ENCODE measurements around the gene HP1BP3. TPM values are rescaled to one million over a fixed set of nuclear protein-coding genes. Genes with fewer than 3 reads are reported as not detected.

HP1BP3 gene
- polyA plus RNA-seq, 3 donors: 229 to 264 (median 263) TPM

DNA sequence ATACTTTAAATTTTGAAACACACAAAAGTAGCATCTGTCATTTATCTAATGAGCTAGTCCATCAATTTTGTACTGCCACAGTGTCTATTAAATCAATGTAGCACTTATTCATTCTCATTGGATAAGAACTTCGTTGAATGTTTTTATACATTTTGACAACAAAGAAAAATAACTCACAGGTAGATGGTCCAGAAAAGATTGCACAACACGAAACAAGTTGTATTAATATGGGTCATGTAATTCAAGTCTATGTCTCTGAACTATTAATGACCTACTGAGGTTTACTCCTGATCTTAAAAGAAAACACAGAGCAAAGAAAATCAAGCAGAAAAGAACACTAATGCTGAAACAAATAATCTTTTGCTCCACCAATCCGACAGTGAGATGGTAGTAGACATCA lies 15.3 kb downstream of the HP1BP3 start:
- DNase-seq (ENCODE audit: low read depth in 3 of 3, low spot score in 2 of 3): no peak

DNA sequence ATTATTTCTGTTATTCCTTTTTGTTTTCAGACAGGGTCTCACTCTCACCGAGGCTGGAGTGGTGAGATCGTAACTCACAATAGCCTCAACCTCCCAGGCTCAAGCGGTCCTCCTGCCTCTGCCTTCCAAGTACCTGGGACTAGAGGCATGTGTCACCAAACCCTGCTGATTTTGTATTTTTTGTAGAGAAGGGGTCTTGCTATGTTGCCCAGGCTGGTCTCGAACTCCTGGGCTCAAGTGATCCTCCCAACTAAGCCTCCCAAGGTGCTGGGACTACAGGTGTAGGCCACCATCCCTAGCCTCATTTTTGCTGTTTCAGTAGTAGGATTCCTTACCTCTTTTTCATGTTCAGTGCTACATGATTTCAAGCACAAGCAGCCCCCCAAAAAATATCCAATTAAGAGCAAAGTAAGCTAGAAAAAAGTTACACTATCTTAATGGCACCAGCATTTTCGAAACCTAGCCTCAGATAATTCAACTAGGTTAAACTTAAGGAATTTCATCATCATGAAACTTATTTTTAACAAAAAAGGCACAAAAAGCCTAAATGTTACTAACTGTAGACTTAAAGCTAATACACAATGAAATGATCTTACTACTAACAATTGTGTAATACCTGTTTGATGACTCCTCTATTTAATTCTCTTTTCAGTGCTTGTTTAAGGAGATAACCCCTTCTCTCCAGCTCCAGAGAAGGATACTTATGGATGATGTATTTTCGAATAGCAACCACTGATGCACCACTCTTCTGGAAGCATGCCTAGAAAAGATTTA lies 16.6 kb downstream of the HP1BP3 start:
- no peak for DNase-seq (ENCODE audit: low read depth in 3 of 3, low spot score in 2 of 3)

DNA sequence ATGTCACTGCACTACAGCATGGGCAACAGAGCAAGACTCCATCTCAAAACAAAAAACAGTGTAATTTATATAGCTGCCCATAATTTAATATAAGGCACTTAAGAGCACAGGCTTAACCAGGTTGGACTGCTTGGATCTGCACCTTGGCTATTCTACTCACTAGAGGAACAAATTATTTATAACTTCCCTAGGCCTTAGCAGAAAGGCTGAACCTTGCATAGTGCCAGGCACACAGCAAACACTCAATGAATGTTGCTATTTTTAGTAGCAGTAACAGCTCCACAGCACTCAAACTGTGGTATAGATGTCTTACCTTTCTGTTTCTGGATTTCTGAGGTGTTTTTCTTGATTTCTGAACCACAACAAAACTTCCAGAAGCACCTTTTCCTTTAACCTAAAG lies 19.8 kb downstream of the HP1BP3 start:
- no peak for DNase-seq (ENCODE audit: low read depth in 3 of 3, low spot score in 2 of 3)

DNA sequence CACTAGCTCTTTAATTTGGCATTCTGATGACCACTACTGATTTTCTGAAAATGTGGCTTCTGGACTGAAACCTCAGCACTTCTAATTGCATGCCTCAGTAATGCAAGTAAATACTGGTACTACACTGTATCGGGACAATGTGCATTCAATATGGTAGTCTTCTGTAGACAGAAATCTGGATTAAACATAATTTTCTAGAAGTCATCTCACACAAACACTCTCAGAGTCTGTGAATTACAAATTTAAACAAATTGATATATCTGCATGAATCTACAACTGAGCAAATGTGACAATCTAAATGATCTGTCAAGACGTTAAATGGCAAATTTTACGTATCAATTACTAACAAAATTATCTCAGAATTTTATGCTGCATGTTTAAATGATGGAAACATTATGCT lies 23.7 kb downstream of the HP1BP3 start:
- no peak for DNase-seq (ENCODE audit: low read depth in 3 of 3, low spot score in 2 of 3)

DNA sequence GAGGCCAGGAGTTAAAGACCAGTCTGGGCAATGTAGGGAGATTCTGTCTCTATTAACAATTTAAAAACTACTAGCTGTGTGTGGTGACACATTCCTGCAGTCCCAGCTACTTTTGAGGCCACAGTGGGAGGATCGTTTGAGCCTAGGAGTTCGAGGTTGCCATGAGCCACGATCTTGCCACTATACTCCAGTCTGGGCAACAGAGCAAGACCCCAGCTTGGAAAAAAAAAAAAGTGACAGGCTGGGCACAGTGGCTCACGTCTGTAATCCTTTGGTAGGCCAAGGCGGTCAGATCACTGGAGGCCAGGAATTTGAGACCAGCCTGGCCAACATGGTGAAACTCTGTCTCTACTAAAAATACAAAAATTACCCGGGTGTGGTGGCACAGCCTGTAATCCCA lies 26.8 kb downstream of the HP1BP3 start:
- no peak for DNase-seq (ENCODE audit: low read depth in 3 of 3, low spot score in 2 of 3)

DNA sequence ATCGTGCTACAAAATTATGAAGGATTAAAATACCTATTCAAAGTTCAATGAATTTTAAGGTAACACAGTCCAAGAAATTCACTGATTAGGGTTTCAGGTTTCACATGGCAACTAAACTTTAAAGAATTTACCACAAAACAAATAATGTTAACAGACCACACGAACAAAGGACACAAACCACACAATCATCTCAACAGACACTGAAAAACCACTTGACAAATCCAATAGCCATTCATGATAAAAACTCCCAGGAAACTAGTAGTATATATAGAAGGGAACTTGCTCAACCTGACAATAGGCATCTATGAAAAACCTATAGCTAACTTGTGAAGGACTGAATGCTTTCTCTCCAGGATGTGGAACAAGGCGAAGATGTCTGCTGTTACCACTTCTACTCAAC lies 33.5 kb downstream of the HP1BP3 start:
- DNase-seq (ENCODE audit: low read depth in 3 of 3, low spot score in 2 of 3): no peak

DNA sequence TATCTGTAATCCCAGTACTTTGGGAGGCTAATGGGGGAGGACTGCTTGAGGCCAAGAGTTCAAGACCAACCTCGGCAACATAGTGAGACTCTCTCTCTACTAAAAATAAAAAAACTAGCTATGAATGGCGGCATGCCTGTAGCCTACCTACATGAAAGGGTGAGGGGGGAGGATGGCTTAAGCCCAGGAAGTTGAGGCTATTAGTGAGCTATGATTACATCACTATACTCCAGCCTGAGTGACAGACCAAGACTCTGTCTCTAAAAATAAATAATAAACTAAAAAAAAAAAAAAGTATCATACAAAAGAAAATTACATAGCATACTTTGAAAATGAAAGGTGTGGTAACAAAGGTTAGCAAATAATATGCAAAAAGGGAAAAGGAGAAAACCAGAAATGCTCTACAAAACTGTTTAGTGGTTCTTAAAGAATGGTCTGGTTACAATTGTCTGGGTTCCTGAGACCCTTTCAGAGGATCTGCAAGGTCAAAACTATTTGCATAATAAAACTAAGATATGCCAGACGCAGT lies 35.6 kb downstream of the HP1BP3 start:
- DNase-seq (ENCODE audit: low read depth in 3 of 3, low spot score in 2 of 3): no peak

DNA sequence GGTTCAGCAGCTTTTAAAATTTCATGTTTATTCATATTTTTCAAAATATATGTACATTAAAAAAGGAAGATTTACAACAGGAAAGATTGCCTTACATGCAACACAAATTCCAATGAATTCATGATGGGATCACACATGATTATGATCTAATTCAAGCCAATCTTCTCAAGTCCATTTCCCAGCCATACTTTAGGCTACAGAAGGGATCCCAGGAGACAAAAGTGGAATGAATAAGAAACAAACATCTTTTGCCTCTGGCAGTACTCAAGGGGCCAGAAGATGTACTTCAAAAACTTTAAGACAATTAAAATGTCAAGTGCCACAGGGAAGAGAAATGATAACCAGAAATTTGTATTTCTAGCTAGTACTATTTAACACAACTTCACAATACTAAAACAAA lies 44.4 kb downstream of the HP1BP3 start:
- DNase-seq (ENCODE audit: low read depth in 3 of 3, low spot score in 2 of 3): no peak

DNA sequence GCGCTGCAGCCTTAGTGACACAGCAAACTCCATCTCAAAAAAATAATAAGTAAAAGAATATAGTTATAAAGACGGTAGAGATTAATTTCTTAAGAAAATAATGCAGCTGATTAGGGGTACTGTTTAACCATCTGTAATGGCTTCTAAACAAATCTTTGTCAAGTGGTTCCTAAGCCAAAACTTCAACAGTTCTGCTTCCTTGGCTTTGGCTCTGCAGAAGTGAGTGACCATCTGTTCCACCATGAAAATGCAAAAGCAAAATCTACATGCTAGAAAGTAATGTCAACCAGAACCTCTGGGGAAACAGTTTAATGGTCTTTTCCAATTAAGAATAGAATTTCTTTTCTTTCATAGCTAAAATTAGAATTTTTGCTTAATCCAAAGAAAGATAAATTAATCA lies 46.3 kb downstream of the HP1BP3 start:
- no peak for DNase-seq (ENCODE audit: low read depth in 3 of 3, low spot score in 2 of 3)

DNA sequence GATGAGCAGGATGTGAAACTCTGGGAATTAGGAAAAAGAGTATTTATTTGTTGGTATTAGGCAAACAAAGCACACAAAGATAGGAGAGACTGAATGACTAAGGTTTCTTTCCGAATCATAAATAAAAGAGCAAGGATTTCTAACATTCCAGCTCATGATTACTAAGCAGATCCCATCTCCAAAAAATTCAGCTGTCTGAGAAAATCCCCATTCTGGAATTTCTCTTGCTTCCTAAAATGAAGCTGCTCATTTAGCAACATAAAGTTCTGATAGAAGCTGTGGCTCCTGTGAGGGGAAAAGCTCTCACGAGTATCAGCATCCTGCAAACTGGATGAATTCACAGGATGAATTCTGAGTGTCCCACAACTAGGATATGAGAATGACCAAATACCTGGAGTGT lies 47.9 kb downstream of the HP1BP3 start:
- no peak for DNase-seq (ENCODE audit: low read depth in 3 of 3, low spot score in 2 of 3)

DNA sequence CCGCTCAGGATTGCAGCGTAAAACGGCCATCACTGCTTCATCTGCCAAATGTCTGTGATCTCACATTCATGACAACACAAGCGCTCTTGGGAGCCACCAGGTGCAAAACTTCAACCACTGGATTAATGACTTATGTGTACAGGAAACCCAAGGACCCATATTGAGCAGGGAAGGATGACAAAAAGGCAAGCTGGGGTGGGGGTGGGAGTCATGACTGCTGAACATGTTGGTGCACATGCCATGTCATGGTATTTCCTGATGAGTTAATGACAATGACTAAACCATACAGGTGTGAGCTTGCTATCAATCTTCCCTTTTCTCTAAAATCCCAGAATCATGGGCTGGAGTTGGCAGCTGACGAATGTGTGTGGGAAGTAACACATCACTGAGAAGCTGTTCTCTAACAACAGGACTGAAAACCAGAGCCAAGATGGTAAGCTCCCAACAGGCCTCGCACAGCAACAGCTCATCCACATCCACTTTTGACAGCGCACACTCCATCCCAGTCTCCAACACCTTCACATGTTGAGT lies 51.5 kb downstream of the HP1BP3 start:
- DNase-seq (ENCODE audit: low read depth in 3 of 3, low spot score in 2 of 3): no peak

DNA sequence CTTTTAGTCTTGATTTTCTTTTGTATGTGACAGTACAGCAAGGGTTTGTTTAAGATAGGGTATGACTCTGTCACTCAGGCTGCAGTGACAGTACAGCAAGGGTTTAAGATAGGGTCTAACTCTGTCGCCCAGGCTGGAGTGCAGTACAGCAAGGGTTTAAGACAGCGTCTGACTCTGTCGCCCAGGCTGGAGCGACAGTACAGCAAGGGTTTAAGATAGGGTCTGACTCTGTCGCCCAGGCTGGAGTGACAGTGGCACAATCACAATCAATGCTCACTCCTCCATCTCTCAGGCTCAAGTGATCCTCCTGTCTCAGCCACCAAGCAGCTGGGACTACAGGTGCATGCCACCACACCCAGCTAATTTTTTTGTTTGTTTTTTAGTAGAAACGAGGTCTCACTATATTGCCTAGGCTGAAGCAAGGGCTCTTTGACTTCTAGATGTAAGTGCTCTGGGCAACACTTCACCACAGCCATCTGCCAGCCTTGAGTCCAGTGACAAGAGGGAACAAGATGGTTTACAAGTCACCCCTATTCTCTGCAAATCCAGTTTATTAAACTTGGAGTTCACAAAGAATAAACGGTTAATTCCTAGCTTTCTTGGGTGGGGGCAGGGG lies 53.6 kb downstream of the HP1BP3 start:
- no peak for DNase-seq (ENCODE audit: low read depth in 3 of 3, low spot score in 2 of 3)

DNA sequence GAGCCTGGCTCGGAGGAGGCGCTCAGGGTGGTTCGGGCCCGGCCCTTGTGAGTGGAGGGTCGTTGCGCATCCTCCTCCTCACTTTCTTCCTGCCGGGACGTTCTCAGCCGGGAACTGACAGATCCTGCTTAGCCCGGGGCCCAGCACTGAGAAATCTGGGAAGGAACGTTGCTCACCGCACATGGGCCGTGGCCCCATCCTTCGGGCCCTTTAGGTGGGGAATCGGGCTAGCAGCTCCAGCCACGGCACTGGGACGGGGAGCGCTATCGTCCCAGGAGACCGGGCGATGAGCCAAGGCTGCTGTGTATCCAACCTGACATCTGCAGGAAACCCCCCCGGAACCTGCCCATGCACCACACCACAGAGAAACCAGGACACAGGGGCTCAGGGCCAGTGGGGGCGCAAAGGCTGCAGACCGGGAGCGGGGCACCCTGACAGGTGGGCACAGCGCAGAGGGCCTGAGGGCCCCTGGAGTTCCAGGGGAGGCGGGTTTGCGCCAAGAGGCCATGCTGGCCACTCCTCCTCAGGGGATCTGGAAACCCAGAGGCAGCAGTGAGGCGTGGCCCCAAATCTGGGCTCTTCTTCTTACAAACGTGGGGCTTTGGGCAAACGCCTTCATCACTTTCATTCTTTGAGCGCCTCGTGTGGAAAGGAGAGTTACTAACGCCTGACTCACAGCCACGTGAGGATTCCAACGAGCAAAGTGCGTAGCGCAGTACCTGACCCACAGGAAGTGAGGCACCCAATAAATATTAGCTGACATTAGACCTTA lies 54.3 kb downstream of the HP1BP3 start, which contains the start of gene SH2D5:
TSS of gene SH2D5 (minus strand) at position 116 of the 772 bp plus-strand sequence. CDS start 4,659 bp downstream, outside the sequence.
- peak in 1 of 3 donors; percentile 66 for DNase-seq (ENCODE audit: low read depth in 3 of 3, low spot score in 2 of 3)

DNA sequence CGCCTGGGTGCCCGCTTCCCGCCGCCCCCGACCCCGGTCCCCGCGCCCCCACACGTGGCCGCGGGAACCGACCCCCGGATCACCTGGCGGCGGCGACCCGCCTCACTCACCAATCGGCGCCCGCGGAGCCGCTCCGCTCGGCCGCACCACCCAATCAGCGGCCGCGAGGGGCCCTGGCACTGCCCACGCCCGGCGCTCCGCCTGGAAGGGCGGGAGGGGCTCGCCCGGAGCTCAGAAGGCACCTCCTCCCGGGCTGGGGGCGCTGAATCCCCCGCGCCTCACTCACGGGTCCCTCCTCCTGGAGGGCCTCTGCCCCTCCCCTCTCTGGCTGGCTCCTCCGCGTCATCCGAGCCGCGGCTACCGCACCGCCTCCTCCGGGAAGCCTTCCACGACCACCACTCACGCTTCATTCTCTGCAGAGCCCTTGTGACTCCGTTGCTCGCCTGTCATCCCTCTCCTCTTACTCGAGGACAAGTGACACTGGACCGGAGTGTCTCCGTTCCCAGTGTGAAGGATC lies 55.0 kb downstream of the HP1BP3 start:
- no peak for DNase-seq (ENCODE audit: low read depth in 3 of 3, low spot score in 2 of 3)

DNA sequence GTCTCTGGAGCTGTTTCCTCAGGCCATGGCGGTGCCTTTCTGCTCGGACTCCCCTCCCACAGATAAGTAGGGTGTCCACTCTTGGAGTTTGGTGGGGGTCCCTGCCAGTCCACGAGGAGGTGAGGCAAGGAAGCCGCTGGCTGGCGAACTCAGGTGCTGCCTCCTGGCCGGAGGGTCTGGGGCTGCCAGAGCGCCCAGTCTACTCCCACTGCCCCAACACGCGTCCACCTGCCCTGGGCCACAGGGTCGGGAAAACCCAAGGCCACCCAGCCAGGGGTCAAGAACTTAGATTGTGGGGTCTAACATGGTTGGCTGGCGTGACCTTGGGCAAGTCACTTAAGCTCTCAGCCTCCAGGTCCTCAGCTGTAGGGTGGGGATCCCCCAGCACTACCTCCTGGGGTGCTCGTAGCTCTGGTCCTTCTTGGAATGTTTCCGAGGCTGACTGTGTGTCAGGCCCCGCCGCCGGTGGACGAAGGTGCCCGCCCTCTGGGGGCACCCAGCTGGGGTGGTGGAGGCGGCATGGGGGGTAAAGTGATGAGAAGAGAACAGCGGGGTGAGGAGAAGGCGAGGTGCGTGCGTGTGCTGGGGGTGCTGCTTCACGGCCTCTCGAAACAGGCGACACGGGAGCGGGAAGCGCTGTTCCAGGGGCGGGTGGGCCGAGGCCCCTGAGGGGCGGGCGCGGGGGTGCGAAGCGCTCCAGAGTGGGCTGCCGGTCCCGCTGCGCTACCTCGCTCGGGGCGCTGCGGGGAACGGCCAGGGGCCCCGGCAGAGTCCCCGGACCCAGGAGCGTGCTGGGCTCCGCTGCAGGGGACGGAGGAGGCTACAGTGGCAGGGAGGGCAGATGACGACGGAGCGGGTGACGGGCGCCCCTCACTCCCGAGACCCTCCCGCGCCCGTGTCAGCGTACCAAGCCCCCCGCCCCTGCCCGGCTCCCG lies 55.8 kb downstream of the HP1BP3 start:
- DNase-seq (ENCODE audit: low read depth in 3 of 3, low spot score in 2 of 3): no peak

DNA sequence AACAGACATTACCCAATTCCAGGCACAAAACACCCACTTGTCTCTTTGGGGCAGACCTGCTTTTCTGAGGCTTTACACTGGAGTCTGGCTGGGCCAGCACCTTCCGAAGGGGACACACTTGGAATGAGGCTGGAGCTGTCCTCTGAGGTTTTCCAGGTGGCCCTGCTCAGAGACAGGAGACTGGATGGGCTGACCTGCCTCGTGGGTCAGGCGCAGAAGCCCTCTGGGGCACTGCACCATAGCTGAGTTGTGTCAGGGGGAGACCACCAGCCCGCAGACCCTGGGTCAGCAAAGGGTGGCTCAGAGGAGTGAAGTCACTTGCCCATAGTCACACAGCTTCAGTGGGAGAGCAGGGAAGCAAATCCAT lies 56.4 kb downstream of the HP1BP3 start:
- DNase-seq (ENCODE audit: low read depth in 3 of 3, low spot score in 2 of 3): no peak

DNA sequence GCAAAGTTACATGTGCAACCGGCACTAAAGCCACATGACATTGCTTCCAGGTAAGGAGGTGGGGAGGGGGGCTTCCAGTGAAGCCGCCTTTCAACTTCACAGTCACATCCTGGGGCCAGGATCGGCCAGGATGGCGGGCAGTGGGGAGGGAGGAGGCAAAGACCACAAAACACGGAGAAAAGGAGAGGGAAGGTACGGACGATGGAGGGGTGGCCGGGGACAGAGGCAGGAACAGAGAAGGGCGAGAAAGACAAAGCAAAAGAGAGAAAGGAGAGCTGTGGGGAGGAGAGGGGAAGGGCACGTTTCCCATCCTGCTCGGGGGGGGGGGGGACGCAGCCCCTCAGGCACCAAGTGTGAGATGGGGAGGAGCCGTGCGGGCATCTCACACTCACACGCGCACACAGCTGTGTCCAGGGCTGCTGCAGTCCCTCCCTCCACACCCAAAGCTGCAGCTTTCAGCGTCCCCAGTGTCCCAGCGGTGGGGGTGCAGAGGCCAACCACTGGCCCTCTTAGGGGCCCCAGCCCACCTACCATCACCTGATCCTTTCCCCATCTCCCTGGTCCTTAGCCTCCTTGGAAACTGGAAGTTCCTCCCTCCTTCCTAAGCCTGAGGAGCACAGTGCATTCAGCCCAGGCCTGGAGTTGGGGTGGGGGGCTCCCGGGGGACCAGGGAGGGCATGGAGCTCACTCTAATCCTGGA lies 57.0 kb downstream of the HP1BP3 start:
- DNase-seq (ENCODE audit: low read depth in 3 of 3, low spot score in 2 of 3): no peak

DNA sequence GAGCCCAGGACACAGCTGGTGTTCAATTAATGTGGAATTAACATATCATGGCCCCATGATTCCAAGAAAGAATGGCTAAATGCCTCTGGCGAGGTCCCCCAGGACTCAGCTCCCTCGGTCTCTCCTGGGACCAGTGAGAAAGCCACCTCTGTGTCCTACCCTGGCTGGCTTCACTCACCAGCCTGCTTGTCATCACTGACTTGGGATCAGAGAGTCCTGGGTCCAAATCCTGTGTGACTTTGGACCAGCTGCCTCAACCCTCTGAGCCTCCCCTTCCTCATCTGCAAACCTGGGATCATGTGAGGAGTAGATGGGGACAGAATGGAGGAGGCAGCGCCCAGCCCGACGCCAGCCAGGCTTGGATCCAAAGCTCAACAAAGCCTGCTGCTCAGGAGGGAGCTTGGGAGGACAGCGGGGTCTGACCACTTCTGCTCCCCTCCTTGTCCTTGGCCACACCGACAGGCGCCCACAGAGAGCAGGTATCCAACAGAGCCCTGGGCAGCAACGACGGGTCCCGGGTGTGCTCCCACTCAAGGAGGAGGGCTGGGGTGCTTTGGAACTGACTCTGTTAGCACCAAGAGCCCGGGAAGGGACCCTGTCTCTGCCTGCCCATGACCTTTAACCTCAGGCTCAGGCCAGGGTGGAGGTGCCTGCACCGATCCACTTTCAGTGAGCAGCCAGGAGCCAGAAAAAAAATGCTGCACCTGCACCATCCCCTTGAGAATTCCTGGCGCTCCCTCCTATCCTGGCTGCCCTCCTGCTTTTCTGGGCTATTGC lies 57.8 kb downstream of the HP1BP3 start:
- no peak for DNase-seq (ENCODE audit: low read depth in 3 of 3, low spot score in 2 of 3)
